ENCODE data around the gene GNAT2. TPM values are rescaled to one million over a fixed set of nuclear protein-coding genes. Genes with fewer than 3 reads are reported as not detected.

Gene GNAT2
- total and polyA plus RNA-seq, 2 donors (not counting 1 experiment from before 2014, with no cell fraction given), result 0.17 to 0.22 TPM

- peak overlapping the region; percentile 59 for H2AFZ ChIP-seq (ENCODE audit: low read length)
- H3K4me3 ChIP-seq (replicated peaks in 1 of 4; ENCODE audit: control extremely low read depth in 1 of 4, insufficient read depth in 1 of 4, low read depth in 3 of 4, low read length in 4 of 4), result no peak overlapping the region
Observed at GRCh38 chr1:109643385-109644230, 24.2 kb upstream of the GNAT2 start.

GRCh38 chr1:109642626-109643025 lies 23.2 kb upstream of the GNAT2 start:
- Histone ChIP-seq H3K4me3 (replicated peaks in 1 of 4; ENCODE audit: control extremely low read depth in 1 of 4, insufficient read depth in 1 of 4, low read depth in 3 of 4, low read length in 4 of 4) (no peak overlapping the region), H4K20me1 (ENCODE audit: control insufficient read depth, extremely low read depth, insufficient read depth, low read length) (no peaks in the 10 kb centered on the region), H3K9ac (ENCODE audit: insufficient read depth, low read length) (no peak overlapping the region), H3K4me1 (ENCODE audit: control insufficient read depth, extremely low read depth, insufficient read depth, low read length) (no peaks in the 10 kb centered on the region), H3K79me2 (ENCODE audit: control insufficient read depth, insufficient read depth, low read length) (no peaks in the 10 kb centered on the region), H3K36me3 (ENCODE audit: control insufficient read depth, insufficient read depth, low read length) (no peaks in the 10 kb centered on the region), H2AFZ (ENCODE audit: low read length) (no peak overlapping the region), H3K27me3 (ENCODE audit: control insufficient read depth, insufficient read depth, low read length) (no peaks in the 10 kb centered on the region), H3K9me3 (ENCODE audit: control insufficient read depth, insufficient read depth, low read depth, low read length) (no peaks in the 10 kb centered on the region), H3K27ac (ENCODE audit: insufficient read depth, low read length) (no peak overlapping the region), H3K4me2 (ENCODE audit: extremely low read depth, insufficient read depth, low read length) (no peak overlapping the region)
- no peak for TF ChIP-seq CTCF (conservative IDR thresholded peaks at IDR 0.05 in 1 of 2, IDR thresholded peaks at IDR 0.05 in 1 of 2; ENCODE audit: low read depth in 1 of 2, low read length in 2 of 2)
- no peak for TF ChIP-seq EZH2 (IDR thresholded peaks at IDR 0.05; ENCODE audit: low read length, missing control alignments)
- DNase-seq (ENCODE audit: low read depth in 2 of 2), result no peak

More at GRCh38 chr1:109643385-109644230, 24.2 kb upstream of the GNAT2 start:
- H3K79me2 ChIP-seq (ENCODE audit: control insufficient read depth, insufficient read depth, low read length), result no peaks in the 10 kb centered on the region
- no peak overlapping the region for H3K9ac ChIP-seq (ENCODE audit: insufficient read depth, low read length)
- no peak overlapping the region for H3K4me2 ChIP-seq (ENCODE audit: extremely low read depth, insufficient read depth, low read length)
- H3K4me1 ChIP-seq (ENCODE audit: control insufficient read depth, extremely low read depth, insufficient read depth, low read length), result no peaks in the 10 kb centered on the region
- no peak overlapping the region for H3K27ac ChIP-seq (ENCODE audit: insufficient read depth, low read length)
- no peaks in the 10 kb centered on the region for H3K9me3 ChIP-seq (ENCODE audit: control insufficient read depth, insufficient read depth, low read depth, low read length)
- H3K36me3 ChIP-seq (ENCODE audit: control insufficient read depth, insufficient read depth, low read length), result no peaks in the 10 kb centered on the region
- no peaks in the 10 kb centered on the region for H4K20me1 ChIP-seq (ENCODE audit: control insufficient read depth, extremely low read depth, insufficient read depth, low read length)
- TF ChIP-seq EZH2 (IDR thresholded peaks at IDR 0.05; ENCODE audit: low read length, missing control alignments) (no peak), CTCF (conservative IDR thresholded peaks at IDR 0.05 in 1 of 2, IDR thresholded peaks at IDR 0.05 in 1 of 2; ENCODE audit: low read depth in 1 of 2, low read length in 2 of 2) (peak; percentile 74 to 85)
- DNase-seq (ENCODE audit: low read depth in 2 of 2), result peak; percentile 62 to 74
- H3K27me3 ChIP-seq (ENCODE audit: control insufficient read depth, insufficient read depth, low read length), result no peaks in the 10 kb centered on the region

GRCh38 chr1:109641861-109642260 lies 22.4 kb upstream of the GNAT2 start:
- Histone ChIP-seq H3K36me3 (ENCODE audit: control insufficient read depth, insufficient read depth, low read length) (no peaks in the 10 kb centered on the region), H3K27me3 (ENCODE audit: control insufficient read depth, insufficient read depth, low read length) (no peaks in the 10 kb centered on the region), H3K9me3 (ENCODE audit: control insufficient read depth, insufficient read depth, low read depth, low read length) (no peaks in the 10 kb centered on the region), H3K79me2 (ENCODE audit: control insufficient read depth, insufficient read depth, low read length) (no peaks in the 10 kb centered on the region), H3K4me3 (replicated peaks in 1 of 4; ENCODE audit: control extremely low read depth in 1 of 4, insufficient read depth in 1 of 4, low read depth in 3 of 4, low read length in 4 of 4) (no peak overlapping the region), H4K20me1 (ENCODE audit: control insufficient read depth, extremely low read depth, insufficient read depth, low read length) (no peaks in the 10 kb centered on the region), H3K27ac (ENCODE audit: insufficient read depth, low read length) (no peak overlapping the region), H2AFZ (ENCODE audit: low read length) (no peak overlapping the region), H3K9ac (ENCODE audit: insufficient read depth, low read length) (no peak overlapping the region), H3K4me1 (ENCODE audit: control insufficient read depth, extremely low read depth, insufficient read depth, low read length) (no peaks in the 10 kb centered on the region), H3K4me2 (ENCODE audit: extremely low read depth, insufficient read depth, low read length) (no peak overlapping the region)
- no peak for TF ChIP-seq CTCF (conservative IDR thresholded peaks at IDR 0.05 in 1 of 2, IDR thresholded peaks at IDR 0.05 in 1 of 2; ENCODE audit: low read depth in 1 of 2, low read length in 2 of 2)
- no peak for TF ChIP-seq EZH2 (IDR thresholded peaks at IDR 0.05; ENCODE audit: low read length, missing control alignments)
- no peak for DNase-seq (ENCODE audit: low read depth in 2 of 2)
